NCI-H2196 treated with DMSO at 0.1 percent for 48 hours (cell line): Measurements from ENCODE around the gene SAP25.
A peak's percentile ranks its signal among the peaks of the same experiment; 100 is the strongest.
"Not testable (repeated sequence)": the region's sequence is repeated elsewhere in the genome, so short reads cannot be mapped to it uniquely, and the experiment has no call there.

Source experiments
- DNase-seq: peaks from one replicate; lab custom pipeline; 2025; ENCODE audit not compliant: unreplicated experiment; lab: John Stamatoyannopoulos, UW

The SAP25 gene

GRCh38 chr7:100562195-100563099 is 11.3 kb downstream of the SAP25 start:
- no peak for DNase-seq

DNA sequence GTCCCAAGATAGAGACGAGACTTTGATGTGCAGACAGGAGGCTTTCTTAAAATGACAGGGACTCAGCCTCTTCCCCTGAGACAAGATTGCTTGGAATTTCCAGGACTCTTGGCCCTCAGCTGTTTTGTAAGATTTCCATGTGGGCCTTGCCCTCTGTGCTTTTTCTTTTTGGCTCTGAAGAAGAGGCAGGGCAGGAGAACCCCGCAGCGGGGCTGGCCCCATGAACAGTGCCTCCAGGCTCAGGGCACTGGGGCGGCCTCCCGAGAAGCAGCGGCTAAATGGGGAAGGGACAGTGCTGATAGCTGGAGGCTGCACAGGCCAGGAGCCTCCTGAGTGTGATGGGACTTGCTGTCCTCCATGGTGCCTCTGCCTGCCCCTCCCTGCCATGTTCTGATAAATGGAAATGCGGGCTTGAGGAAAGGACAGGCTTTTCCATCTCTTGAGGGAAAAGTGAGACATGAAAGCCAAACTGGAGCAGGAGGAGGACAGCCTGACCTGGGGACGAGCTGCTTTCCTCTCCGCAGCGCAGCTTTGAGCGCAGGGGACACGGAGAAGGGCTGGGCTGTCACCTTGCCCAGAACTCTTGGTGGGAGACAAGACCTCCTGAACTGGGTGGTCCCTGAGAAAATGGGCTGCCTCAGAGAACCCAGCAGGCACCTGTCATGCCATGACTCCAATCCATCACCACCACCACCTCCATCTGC is 12.1 kb downstream of the SAP25 start:
- no peak for DNase-seq

GRCh38 chr7:100559127-100559526 is 14.6 kb downstream of the SAP25 start:
- no peak for DNase-seq

DNA sequence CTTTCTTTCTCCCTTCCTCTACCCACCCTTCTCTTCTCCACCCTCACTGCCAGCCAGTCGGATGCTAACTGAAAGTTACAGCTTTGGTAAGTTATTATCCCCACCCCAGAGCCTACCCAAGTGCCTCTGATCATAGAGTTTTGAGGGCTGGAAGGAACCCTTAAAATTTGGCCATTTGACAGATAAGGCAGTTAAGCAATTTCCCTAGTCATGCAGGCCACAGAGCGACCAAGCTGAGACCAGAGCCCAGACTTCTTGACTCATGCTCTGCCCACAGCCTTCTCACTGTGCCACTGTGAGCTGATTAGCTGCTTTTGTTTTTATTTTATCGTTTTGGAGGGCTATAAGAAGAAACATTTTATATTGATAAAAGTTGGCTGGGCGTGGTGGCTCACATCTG is 17.2 kb downstream of the SAP25 start:
- DNase-seq, result no peak

- no peak for DNase-seq
These were observed 18.0 kb downstream of the SAP25 start for GRCh38 chr7:100555701-100556100.

DNA sequence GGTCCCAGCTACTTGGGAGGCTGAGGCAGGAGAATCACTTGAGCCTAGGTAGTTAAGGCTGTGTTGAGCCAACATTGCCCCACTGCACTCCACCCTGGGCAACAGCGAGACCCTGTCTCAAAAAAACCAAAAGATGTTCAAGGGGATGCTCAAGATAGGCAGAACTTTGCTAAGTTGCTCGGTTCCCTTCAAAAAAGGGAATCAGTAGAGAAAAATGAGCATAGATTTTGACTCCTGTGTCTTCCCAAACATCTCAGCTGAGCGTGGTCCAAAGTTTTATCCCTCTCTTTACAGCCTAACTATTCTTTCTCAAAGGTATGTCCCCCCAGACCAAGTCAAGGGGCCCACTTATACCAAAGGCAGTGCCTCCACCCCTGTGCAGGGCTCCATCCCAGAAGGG is 20.7 kb downstream of the SAP25 start:
- DNase-seq, result no peak

DNA sequence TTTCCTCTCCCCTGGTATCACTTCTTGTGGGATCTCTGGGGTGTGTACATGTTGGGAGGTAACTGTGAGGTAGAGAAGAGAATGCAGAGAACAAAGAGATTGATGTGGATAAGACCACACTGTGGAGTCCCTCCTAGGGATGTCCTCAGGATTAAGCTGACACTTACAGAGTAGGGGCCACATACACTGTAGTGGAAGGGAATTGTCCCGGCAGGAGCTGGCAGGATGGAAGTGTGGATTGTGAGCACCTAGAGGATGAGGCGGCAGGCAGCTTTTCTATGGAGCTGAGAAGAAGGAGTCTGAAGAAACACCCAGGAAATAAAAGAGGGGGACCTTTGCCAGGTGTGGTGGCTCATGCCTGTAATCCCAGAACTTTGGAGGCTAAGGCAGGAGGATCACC is 21.2 kb downstream of the SAP25 start:
- DNase-seq, result no peak

- not testable (repeated sequence) for DNase-seq
These were observed 25.3 kb downstream of the SAP25 start for GRCh38 chr7:100548446-100548845.

- DNase-seq, result no peak
These were observed 25.8 kb downstream of the SAP25 start for GRCh38 chr7:100547872-100548271.

DNA sequence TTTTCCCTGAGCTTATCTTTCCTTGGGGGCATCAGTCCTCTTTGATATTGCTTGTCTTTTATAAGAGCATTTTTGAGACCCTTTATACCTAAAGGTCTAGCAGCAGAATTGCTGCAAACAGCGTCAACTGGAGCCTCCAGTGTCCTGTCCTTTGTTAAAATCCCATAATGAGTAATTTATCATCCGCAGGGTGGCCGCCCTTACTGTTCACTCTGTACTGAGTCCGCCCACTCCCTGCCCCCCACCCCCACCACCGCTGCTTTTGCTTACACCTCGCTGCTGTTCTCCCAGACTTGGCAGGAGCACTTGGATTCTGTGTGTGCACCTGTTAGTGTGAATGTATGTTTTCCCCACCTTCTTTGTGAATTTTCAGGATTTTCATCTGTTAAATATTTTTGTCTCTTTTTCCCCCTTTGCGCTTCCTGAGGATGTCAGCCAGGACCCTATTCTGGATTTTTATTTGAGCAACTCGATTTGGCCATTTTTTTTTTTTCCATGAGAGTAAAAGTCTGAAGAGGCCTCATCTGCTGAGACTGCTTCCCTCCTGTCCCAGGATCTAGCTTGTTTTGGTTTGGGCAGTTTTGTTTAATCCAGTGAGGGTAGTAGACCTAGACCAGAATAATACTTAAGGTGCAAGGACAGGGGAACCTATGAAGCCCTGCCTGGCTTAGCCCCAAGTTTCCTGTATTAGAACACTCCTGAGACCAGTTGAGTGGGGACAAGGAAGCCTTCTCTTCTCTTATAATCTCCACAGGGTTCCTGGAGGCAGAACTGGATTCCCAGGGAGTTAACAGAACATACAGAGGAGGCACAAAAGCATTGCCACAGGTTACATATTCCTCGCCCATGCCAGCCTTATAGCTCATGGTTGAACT is 26.5 kb downstream of the SAP25 start:
- peak; percentile 41 for DNase-seq

GRCh38 chr7:100546129-100546925 is 27.4 kb downstream of the SAP25 start:
- DNase-seq, result peak; percentile 16

- DNase-seq, result peak; percentile 40
These were observed 28.2 kb downstream of the SAP25 start for GRCh38 chr7:100545360-100546128.

- DNase-seq, result peak; percentile 47
These were observed 28.7 kb downstream of the SAP25 start for GRCh38 chr7:100544967-100545359.

- no peak for DNase-seq
These were observed 29.3 kb downstream of the SAP25 start for GRCh38 chr7:100544386-100544785.

DNA sequence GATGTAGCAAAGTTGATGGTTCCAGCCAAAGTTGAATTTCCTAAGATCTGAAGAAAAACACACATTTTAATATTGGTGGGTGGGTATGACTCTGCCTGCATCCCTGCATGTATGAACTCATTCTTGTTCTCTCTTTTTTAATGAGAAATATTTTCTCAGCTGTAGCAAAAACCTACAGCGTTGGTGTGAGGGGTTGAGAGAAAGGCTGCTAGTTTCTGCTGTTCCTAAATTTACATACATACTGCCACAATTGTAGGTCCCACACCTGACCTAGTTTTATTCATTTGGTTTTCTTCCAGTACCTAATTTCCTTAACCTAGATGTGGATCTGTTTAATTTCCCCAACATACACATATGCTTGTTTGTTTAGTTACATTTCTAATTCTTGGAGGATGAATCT is 30.1 kb downstream of the SAP25 start:
- DNase-seq, result no peak

DNA sequence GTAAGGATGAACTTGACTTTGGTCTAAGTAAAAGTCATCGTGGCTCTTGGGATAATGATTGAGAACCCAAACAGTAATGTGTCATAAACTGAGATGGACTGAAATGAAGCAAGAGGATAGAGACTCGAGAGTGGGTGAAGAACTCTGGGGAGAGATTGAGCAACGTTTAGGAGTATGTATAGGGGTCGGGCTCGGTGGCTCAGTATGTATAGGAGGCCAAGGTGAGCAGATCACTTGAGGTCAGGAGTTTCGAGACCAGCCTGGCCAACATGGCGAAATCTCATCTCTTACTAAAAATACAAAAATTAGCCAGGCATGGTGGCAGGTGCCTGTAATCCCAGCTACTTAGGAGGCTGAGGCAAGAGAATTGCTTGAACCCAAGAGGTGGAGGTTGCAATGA is 32.4 kb downstream of the SAP25 start:
- DNase-seq, result not testable (repeated sequence)

DNA sequence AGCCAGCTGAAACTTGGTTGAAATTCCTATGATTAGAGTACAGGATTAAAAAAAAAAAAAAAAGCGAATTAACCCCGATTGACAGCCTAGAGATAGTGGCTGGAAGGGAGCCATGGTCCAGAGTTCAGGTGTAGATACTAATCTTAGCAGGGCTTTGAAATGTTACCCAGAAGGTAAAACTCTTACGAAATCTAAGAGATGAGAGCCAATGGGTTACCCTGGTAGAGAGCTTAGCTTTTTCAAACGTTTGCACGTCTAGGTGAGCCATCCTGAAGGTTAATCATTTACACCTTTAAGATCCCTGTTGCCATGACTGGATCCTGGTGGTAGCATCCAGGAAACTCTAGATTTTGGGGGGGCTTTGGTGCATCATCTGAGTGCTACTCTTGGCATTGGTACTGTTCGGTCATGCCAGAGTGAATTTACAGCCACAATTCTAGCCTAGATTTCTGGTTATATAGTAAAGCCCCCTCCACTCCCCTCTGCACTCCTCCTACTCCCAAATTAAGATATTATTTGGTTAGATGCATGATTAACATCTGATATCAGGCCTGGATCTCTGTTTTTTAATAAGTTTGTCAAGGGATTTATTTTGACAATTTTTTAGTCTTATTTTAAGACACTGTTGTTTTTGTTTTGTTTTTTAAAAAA is 33.5 kb downstream of the SAP25 start:
- DNase-seq, result no peak

DNA sequence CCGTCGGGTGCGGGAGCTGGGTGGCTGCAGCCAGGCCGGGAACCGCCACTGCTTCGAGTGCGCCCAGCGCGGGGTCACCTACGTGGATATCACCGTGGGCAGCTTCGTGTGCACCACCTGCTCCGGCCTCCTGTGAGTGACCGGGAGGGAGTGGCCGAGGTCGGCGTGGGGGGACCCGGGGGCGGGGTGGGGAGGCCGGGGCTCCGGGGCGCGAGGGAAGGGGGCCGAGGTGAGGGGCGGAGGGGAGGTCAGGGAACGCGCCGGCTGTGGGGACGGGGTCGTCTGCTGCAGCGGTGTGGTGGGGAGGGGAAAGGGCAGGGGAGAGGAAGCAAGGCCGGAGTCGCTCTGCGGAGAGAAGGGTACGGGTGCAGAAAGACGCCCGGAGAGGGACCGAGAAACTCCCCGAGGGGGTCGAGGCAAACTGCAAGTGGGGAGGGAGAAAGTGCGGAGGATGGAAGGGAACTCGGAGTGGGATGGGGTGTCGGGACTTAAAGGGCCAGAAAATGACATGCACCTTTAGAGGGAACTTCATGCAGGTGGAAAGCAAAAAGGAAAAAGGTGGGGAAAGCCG is 34.2 kb downstream of the SAP25 start:
- no peak for DNase-seq
